Thoracic aorta (tissue), 2 donors: ENCODE results near the gene CRYL1. TPM values are rescaled to one million over a fixed set of nuclear protein-coding genes. Genes with fewer than 3 reads are reported as not detected.

Source experiments
- ATAC-seq: fragments of 150-250 bp; one replicate; pipeline ENCODE4 v1.8.0; 2017; ENCODE audit warnings: low read depth; ENCODE audit not compliant: insufficient number of reproducible peaks, low FRiP score
- DNase-seq: peaks from one replicate; pipeline ENCODE4 v3.0.0-alpha.2; 2020; ENCODE audit warnings: low spot score
- H3K27ac ChIP-seq, 2 donors: fragments of 200-600 bp; sonication (generic); 1 replicate in 1 of 2; 2 replicates in 1 of 2; pipeline ENCODE4 v1.5.1; 2016; ENCODE audit warnings: mild to moderate bottlenecking in 2 of 2, moderate library complexity in 2 of 2
- H3K27me3 ChIP-seq: fragments of 200-600 bp; sonication (generic); replicated peaks from 2 replicates; pipeline ENCODE4 v1.6.0; 2016; ENCODE audit warnings: mild to moderate bottlenecking; ENCODE audit not compliant: insufficient read depth
- H3K36me3 ChIP-seq: fragments of 200-600 bp; sonication (generic); one replicate; pipeline ENCODE4 v1.5.1; 2016
- H3K4me1 ChIP-seq, 2 donors: fragments of 200-600 bp; sonication (generic); 1 replicate in 1 of 2; 2 replicates in 1 of 2; pipeline versions ENCODE4 v1.5.1 to v1.6.0; 2016; ENCODE audit warnings: low read depth in 2 of 2, mild to moderate bottlenecking in 1 of 2; ENCODE audit not compliant: control insufficient read depth in 1 of 2
- H3K4me3 ChIP-seq: fragments of 200-600 bp; sonication (generic); 2 replicates; pipeline ENCODE4 v1.5.1; 2016; ENCODE audit warnings: mild to moderate bottlenecking
- H3K9me3 ChIP-seq: fragments of 200-600 bp; sonication (generic); 2 replicates; pipeline ENCODE4 v1.5.1; 2016
- CTCF ChIP-seq: fragments of 200-600 bp; sonication (generic); IDR thresholded peaks from one replicate; pipeline ENCODE4 v1.5.1; 2019; ENCODE audit warnings: antibody characterized with exemption
- total RNA-seq, 2 donors: library from RNA; depleted of rRNA; stranded (reverse); fragments of >200 nt; gene quantifications; one replicate each; pipeline versions ENCODE4 v1.1.0 to v1.2.3, GENCODE V29; 2016

CRYL1 gene
- total RNA-seq, 2 donors from 2014 or later = 38.9 to 57.4 TPM

DNA sequence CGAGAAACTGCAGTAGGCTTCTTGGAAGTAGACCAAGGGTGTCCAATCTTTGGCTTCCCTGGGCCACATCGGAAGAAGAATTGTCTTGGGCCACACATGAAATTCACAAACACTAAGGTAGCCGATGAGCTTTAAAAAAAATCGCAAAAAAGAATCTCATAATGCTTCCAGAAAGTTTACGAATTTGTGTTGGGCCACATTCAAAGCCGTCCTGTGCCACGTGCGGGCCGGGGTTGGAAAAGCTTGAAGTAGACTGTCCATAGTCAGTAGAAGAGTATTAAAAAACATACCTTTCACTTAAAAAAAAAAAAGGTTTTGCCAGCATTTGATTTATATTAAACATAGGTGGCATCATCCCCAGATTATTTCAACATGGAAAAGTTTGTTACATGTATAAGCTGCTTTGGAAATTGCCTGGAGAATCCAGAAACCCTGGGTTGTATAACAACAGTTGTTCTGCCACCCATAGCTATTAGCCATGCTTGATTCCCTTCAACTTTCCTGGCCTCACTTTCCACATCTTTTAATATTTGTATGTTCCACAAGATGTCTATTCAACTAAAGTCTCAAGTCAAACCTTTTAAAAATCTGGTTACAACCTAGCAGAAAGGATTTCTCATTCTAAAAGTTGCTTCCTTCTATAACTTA lies 42.3 kb upstream of the CRYL1 start:
- no peaks in the 10 kb centered on the region for H3K36me3 ChIP-seq
- DNase-seq = no peak
- peaks cover 8% of the 10 kb centered on the region for H3K9me3 ChIP-seq
- no peaks in the 10 kb centered on the region for H3K27me3 ChIP-seq
- ATAC-seq = peak; percentile 4
- H3K4me1 ChIP-seq = peaks cover 7 to 8% of the 10 kb centered on the region in 2 donors
- peak overlapping the region; percentile 88 for H3K4me3 ChIP-seq
- no peak for TF ChIP-seq CTCF
- peak overlapping the region; percentile 91 to 92 for H3K27ac ChIP-seq

- peak within 1 kb of the TSS; percentile 91 to 92 for H3K27ac ChIP-seq
- H3K4me1 ChIP-seq = peaks cover 7 to 8% of the 10 kb centered on the region in 2 donors
- H3K36me3 ChIP-seq = no peaks in the 10 kb centered on the region
- ATAC-seq (peak; percentile 91), DNase-seq (peak; percentile 62)
- H3K9me3 ChIP-seq = peaks cover 8% of the 10 kb centered on the region
- peak within 1 kb of the TSS; percentile 88 for H3K4me3 ChIP-seq
- no peaks in the 10 kb centered on the region for H3K27me3 ChIP-seq
- TF ChIP-seq CTCF = peak; percentile 14
Observed at GRCh38 chr13:20566898-20567874, 41.5 kb upstream of the CRYL1 start, which contains the start of gene IFT88. TSS of gene IFT88 (plus strand) at chr13:20567157. CDS start at chr13:20574386, 7,229 bp downstream.

- no peaks in the 10 kb centered on the region for H3K36me3 ChIP-seq
- no peak for TF ChIP-seq CTCF
- H3K4me1 ChIP-seq = peaks cover 7 to 8% of the 10 kb centered on the region in 2 donors
- H3K27ac ChIP-seq = peak overlapping the region; percentile 91 to 92
- peak; percentile 51 for ATAC-seq
- H3K4me3 ChIP-seq = peak overlapping the region; percentile 88
- peaks cover 8% of the 10 kb centered on the region for H3K9me3 ChIP-seq
- no peaks in the 10 kb centered on the region for H3K27me3 ChIP-seq
- peak; percentile 2 for DNase-seq
Observed at GRCh38 chr13:20566468-20566897, 40.8 kb upstream of the CRYL1 start.

GRCh38 chr13:20565115-20565736 lies 39.6 kb upstream of the CRYL1 start:
- Histone ChIP-seq H3K27me3 (no peaks in the 10 kb centered on the region), H3K4me1 (peaks cover 7 to 8% of the 10 kb centered on the region in 2 donors), H3K27ac (no peak overlapping the region), H3K4me3 (no peak overlapping the region), H3K36me3 (no peaks in the 10 kb centered on the region), H3K9me3 (peaks cover 8% of the 10 kb centered on the region)
- no peak for DNase-seq
- TF ChIP-seq CTCF = no peak
- no peak for ATAC-seq
